HepG2 (cell line): ENCODE data around the gene RNU11. TPM values are rescaled to one million over a fixed set of nuclear protein-coding genes. Genes with fewer than 3 reads are reported as not detected.
A peak's percentile ranks its signal among the peaks of the same experiment; 100 is the strongest.

Source experiments
- ARNTL ChIP-seq: sonication (generic); formaldehyde crosslinking; IDR thresholded peaks from 2 replicates; pipeline ENCODE4 v1.4.0; 2020; ENCODE audit warnings: mild to moderate bottlenecking, missing genetic modification reagents
- DZIP1 ChIP-seq: sonication (generic); formaldehyde crosslinking; IDR thresholded peaks from 2 replicates; pipeline ENCODE4 v1.5.0; 2020; ENCODE audit warnings: mild to moderate bottlenecking, missing genetic modification reagents
- ETV6 ChIP-seq: sonication (generic); formaldehyde crosslinking; conservative IDR thresholded peaks from 2 replicates; pipeline ENCODE4 v1.4.0; 2020; ENCODE audit warnings: missing genetic modification reagents
- KDM4B ChIP-seq: sonication (generic); formaldehyde crosslinking; IDR thresholded peaks from 2 replicates; pipeline ENCODE4 v1.4.0; 2020; ENCODE audit warnings: missing genetic modification reagents
- KLF11 ChIP-seq: IDR thresholded peaks from 2 replicates; pipeline ENCODE4 v1.6.1; 2016; ENCODE audit warnings: missing compliant biosample characterization
- MXD4 ChIP-seq: IDR thresholded peaks from 2 replicates; pipeline ENCODE4 v1.6.1; 2016; ENCODE audit warnings: mild to moderate bottlenecking, missing biosample characterization, missing genetic modification reagents
- ONECUT2 ChIP-seq: sonication (generic); formaldehyde crosslinking; IDR thresholded peaks from 2 replicates; pipeline ENCODE4 v1.4.0; 2020; ENCODE audit warnings: missing genetic modification reagents
- RFXAP ChIP-seq: sonication (generic); formaldehyde crosslinking; IDR thresholded peaks from 2 replicates; pipeline ENCODE4 v1.4.0; 2020; ENCODE audit warnings: missing genetic modification reagents, borderline replicate concordance
- SP1 ChIP-seq, 2 experiments: fragments of 450-650 bp in 1 of 2; sonication (generic) in 1 of 2; formaldehyde crosslinking in 1 of 2; IDR thresholded peaks; 2 replicates each; pipeline versions ENCODE4 v1.4.0 to v1.6.1; 2016 to 2020; ENCODE audit warnings: missing genetic modification reagents in 1 of 2
- THAP7 ChIP-seq: sonication (generic); formaldehyde crosslinking; IDR thresholded peaks from 2 replicates; pipeline ENCODE4 v1.8.1; 2023; ENCODE audit warnings: mild to moderate bottlenecking, missing genetic modification reagents
- ZHX2 ChIP-seq, 2 experiments: sonication (generic) in 1 of 2; formaldehyde crosslinking in 1 of 2; IDR thresholded peaks; 2 replicates each; pipeline versions ENCODE4 v1.6.1 to v1.9.0; 2014 to 2022; ENCODE audit warnings: antibody characterized with exemption in 1 of 2, borderline replicate concordance in 1 of 2, inconsistent platforms in 1 of 2, low read depth in 1 of 2, missing genetic modification reagents in 1 of 2
- ZNF225 ChIP-seq: sonication (generic); formaldehyde crosslinking; IDR thresholded peaks from 2 replicates; pipeline ENCODE4 v1.4.0; 2020; ENCODE audit warnings: mild to moderate bottlenecking, missing genetic modification reagents
- ZNF570 ChIP-seq: sonication (generic); formaldehyde crosslinking; IDR thresholded peaks from 2 replicates; pipeline ENCODE4 v1.4.0; 2020; ENCODE audit warnings: mild to moderate bottlenecking, missing genetic modification reagents, borderline replicate concordance
- ZNF574 ChIP-seq: sonication (generic); formaldehyde crosslinking; IDR thresholded peaks from 2 replicates; pipeline ENCODE4 v1.4.0; 2020; ENCODE audit warnings: missing genetic modification reagents
- ZNF775 ChIP-seq: sonication (generic); formaldehyde crosslinking; IDR thresholded peaks from 2 replicates; pipeline ENCODE4 v1.4.0; 2020; ENCODE audit warnings: missing genetic modification reagents, mild to moderate bottlenecking, moderate library complexity, borderline replicate concordance
- polyA plus RNA-seq, 8 experiments: library from polyadenylated mRNA; depleted of rRNA in 3 of 8; stranded (reverse) in 7 of 8; unstranded in 1 of 8; fragments of >200 nt; fragmentation: Illumina TruSeq in 4 of 8; extraction: Trizol in 4 of 8; gene quantifications; 2 replicates each; pipeline versions ENCODE4 v1.2.1 to v1.2.3, GENCODE V29; 2011 to 2016; ENCODE audit warnings: low read depth in 4 of 8, missing spikeins in 1 of 8, mixed read lengths in 1 of 8; ENCODE audit not compliant: insufficient read depth in 1 of 8
- total RNA-seq, 5 experiments: library from RNA; depleted of rRNA; stranded (reverse); fragments of >200 nt; fragmentation: Illumina TruSeq; extraction: Trizol; gene quantifications; 2 replicates each; pipeline ENCODE4 v1.2.3, GENCODE V29; 2016; ENCODE audit warnings: low read depth in 1 of 5

The RNU11 gene
- total and polyA plus RNA-seq, 2 of the 13 experiments (the other 11 are each of a cell fraction or from before 2014, with no cell fraction given): not detected

GRCh38 chr1:28648474-28649198 lies at the start of gene RNU11 (continued):
- no peak for TF ChIP-seq THAP7
- no peak for TF ChIP-seq DZIP1 (CRISPR knock-in tag)
- TF ChIP-seq ZHX2 (IDR thresholded peaks at IDR 0.05; ENCODE audit: low read depth): peak; percentile 62; the same call in 1 of the 2 replicates
- TF ChIP-seq ZHX2 (CRISPR knock-in tag; IDR thresholded peaks at IDR 0.05; ENCODE audit: borderline replicate concordance): peak; percentile 92
- no peak; the same call in 1 of the 2 replicates for TF ChIP-seq MXD4
- peak; percentile 75 for TF ChIP-seq ONECUT2 (CRISPR knock-in tag)
- TF ChIP-seq KDM4B (CRISPR knock-in tag): peak; percentile 91
- TF ChIP-seq ARNTL (CRISPR knock-in tag): peak; percentile 77; the same call in 1 of the 2 replicates
- TF ChIP-seq ZNF225: no peak
- TF ChIP-seq SP1 (IDR thresholded peaks at IDR 0.05): no peak
- TF ChIP-seq SP1 (CRISPR knock-in tag; IDR thresholded peaks at IDR 0.05): peak; percentile 72; the same call in 1 of the 2 replicates
- TF ChIP-seq ZNF570: no peak
- TF ChIP-seq ETV6: peak; percentile 86; the same call in 1 of the 2 replicates
- peak; percentile 92 for TF ChIP-seq RFXAP (CRISPR knock-in tag)
- peak; percentile 43; the same call in 1 of the 2 replicates for TF ChIP-seq KLF11 (CRISPR knock-in tag)
- TF ChIP-seq ZNF574 (CRISPR knock-in tag): peak; percentile 93
- TF ChIP-seq ZNF775 (CRISPR knock-in tag): peak; percentile 76; the same call in 1 of the 2 replicates
